ENCODE data around the gene GALNT9.

GALNT9 gene

GRCh38 chr12:132344181-132344580 is 14.8 kb upstream of the GALNT9 start:
- no peak for DNase-seq

DNA sequence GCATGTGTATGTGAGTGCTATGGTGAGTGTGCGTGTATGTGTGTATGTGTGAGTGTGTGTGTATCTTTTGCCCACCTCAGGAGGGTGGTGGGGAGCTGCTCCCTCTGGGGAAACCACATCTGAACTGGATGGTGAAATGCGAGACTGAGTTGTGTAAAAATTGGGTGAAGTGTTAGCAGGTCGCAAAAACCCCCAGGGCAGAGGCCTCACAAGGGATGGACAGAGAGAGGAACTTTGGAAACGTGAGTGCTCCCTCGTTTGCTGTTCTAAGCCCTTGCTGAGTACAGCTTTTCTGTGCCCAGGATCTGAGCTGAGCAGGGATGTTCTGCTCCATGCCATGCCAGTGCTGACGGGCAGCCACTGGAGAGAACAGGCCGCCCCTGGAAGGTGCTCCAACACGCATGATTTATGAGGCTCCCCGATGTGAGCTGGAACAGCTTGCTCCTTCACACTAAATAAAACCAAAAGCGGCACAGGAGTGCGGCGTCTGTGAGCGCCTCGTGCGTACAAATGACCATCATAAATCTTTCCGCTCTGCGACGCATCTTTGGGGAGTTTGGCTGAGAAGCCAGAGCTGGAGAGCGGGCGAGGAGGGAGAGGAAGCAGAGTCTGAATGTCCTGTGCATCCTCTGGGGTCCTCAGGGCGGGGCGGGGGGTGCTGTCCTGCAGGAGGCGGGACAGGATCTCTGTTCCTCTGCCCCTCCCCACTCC is 14.1 kb upstream of the GALNT9 start:
- DNase-seq = no peak

- peak; percentile 38 to 67 (median 60) for DNase-seq
These were observed 13.2 kb upstream of the GALNT9 start for GRCh38 chr12:132342251-132343227.

- no peak for DNase-seq
These were observed 12.1 kb upstream of the GALNT9 start for GRCh38 chr12:132341318-132342050.

GRCh38 chr12:132340266-132341035 is 11.1 kb upstream of the GALNT9 start:
- no peak for DNase-seq

DNA sequence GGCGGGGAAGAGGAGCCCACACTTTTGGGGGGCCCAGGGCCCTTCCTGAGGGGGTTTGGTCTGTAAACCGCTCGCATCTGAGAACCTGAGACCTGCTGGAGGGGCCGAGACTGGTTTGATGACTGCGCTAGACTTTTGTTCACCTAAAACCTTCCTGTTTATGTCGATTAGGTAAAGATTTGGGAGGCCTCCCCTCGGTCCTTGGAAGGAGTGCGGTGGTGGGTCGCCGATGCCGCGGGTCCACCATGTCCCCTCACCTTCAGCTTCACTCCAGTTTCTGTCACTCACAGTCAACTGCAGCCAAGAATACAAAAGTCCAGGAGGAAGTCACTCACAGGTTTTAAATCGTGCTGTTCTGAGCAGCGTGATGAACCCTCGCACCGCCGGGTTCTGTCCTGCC is 10.5 kb upstream of the GALNT9 start:
- DNase-seq = no peak

DNA sequence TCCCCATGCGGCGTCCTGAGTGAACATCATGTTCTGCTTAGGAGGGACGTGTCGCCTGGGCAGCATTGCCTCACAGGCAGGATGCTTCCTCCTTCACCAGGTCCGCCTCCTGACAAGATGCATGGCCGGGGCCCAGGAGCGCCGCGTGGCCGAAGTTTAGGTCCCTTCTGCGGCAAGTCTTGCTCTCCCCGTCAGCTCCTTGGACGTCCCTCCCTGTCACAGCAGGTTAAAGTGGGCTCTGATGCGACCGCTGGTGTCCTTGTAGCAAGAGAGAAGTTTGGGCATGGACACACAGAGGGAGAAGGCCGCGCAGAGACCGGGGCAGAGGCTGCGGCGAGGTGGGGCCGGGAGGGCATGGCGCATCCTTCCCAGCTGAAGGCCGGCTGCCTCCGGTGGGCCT is 9.4 kb upstream of the GALNT9 start:
- DNase-seq = no peak

- DNase-seq = no peak
These were observed 8.9 kb upstream of the GALNT9 start for GRCh38 chr12:132338311-132338710.

- no peak for DNase-seq
These were observed 8.2 kb upstream of the GALNT9 start for GRCh38 chr12:132337557-132337956.

DNA sequence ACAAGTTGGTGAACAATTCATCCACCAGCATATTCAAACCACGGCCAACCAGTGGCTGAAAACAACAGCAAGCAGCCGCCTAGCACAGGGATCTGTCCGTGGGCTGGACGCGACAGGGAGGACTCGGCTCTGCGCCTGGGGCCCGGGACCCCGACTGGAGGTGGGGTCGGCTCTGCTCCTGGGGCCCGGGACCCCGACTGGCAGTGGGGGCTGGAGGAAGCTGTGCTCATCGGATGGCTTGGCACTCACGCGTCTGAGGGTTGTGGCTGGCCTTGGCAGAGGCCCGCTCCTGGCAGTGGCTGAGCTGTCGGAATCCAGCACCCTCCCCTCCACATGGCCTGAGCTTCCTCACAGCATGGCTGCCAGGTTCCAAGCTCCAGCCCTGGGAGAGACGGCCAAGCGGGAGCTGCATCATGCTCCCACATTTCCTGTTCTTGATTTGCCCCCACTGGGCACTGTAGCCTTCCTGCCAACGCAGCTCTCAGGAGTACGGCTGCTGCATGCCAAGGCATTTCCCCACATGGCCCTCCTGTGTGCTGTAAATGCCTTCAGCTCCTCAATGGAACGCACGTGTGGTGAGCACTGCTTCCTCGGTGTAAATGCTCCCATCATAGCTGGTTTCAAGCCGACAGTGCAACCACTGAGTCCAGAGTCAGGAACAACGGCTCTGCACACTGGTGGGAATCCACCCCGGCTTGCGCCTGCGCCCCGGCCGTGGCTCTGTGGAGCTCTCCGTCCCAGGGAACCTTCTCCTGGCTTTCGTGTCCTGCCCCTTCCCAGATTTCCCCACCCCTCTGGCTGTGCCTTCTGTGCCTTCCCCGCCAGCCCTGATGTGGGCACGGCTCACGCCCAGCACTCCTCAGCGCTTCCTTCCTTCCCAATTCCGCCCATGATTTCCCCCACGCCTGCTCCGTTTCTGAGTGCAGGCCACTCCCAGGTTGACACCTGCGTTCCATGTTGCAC is 7.3 kb upstream of the GALNT9 start:
- no peak for DNase-seq

DNA sequence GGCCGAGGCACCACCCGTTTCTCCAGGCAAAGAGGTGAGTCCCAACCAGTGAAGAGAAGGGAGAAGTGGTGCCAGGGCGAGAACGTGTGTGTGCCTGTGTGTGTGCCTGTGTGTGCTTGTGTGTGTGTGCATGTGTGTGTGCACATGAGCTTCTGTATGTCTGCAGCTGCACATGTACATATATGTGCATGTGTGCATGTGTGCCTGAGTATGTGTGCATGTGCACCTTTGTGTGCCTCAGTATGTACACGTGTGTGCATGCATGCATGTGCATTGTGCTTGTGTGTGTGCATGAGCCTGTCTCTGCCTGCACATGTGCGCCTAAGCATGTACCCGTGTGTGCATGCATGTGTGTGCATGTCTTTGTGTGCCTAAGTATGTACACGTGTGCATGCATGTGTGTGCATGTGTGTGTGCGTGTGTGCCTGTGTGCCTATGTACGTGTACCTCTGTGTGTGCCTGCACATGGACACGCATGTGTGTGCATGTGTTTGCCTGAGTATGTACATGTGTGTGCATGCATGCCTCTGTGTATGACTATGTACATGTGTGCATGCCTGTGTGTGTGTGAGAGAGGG is 5.9 kb upstream of the GALNT9 start:
- DNase-seq = no peak

- no peak for DNase-seq
These were observed 4.4 kb upstream of the GALNT9 start for GRCh38 chr12:132333766-132334165.

- DNase-seq = no peak
These were observed 3.9 kb upstream of the GALNT9 start for GRCh38 chr12:132333273-132333672.

GRCh38 chr12:132330549-132330881 is 1.1 kb upstream of the GALNT9 start:
- DNase-seq = no peak

- no peak for DNase-seq
These were observed 545 bp upstream of the GALNT9 start for GRCh38 chr12:132329720-132330548.

DNA sequence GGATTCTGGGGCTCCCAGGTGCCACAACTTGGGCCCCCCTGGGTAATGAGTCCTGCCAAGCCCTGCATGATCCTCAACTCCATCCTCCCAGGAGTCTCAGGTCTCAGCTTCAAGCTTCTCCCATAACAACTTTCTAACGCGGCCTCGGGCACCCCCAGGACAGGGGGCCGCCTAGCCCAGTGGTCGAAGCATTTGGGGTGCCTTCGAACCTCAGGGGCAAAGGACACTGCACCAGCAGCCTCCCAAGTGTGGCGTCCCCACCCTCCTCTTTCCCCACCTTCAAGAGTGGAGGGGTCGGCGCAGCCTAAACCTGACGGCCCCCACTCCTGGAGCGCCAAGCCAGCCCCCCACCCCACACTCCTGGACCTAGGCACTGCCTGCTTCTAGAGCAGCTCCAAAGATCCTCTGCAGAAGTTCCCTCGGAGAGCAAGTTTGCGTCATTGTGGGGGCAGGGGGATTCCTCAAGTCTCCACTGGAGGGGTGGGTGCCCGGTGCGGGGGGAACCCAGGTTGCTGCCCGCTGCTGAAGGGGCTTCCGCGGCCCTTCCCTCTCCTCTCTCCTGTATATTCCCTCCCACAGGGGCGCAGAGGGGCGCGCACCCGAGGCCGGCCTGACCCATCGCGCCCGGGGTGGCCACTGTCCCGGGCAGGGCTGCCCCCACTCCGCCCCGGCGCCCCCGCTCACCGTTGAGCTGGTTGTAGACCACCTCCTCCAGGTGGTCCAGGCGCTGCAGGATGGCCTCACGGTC is 933 bp downstream of the GALNT9 start:
- no peak for DNase-seq

DNA sequence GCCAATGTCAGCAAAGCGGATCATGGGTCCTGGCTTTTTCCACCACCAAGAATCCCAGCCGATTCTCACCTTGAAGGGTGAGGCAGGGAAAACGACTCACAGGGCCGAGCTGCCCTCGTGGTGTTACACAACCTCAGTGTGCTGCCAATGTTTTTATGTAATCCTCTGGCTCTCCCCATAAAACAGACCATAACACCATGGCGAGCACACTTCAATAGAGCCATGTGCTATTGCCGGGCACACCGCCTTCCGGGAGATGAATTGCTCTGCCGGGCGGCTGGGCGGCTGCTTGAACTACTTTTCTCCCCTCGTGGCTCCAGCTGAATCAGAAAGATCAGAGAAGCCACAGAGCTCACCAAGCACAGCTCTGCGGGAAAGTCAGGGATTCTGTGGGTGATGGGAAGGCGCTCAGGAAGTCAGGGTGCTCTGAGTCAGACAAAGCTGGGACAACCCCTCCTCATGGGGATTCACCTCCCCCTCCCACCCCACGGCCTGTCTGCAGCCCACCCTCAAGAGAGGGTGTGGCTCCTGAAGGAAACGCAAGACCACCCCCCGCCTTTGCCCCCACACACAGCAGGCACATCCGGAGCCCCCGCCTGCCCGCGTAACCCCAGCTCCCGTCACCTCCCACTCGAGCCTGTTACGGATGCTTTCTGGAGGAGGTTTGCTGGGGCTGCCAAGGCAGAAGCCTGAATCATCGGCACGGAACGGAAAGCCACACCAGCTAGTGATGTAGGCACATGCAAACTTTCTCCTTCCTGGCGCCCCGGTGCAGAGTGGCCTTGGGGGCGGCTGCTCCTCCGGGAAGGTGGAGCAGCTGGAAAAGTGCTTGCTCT is 1.8 kb downstream of the GALNT9 start:
- DNase-seq = peak; percentile 64 to 80 (median 66)

DNA sequence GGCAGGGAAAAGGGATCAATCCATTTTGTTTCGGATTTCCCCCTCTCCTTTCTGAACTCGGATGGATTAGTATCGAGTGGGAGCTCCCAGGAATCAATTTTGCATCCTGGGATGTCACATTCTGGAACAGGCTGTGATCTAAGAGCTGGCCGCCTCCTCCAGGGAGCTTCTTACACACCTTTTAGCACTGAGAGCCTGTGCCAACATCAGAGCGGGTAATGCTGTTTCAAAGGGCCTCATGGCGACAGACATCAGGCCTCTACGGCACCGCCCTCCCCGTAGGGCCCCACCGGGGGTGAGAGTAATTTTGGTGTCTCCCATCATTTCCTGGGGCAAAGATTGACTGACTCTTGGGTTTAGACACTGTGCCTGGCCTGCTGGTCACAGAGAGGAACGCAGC is 2.7 kb downstream of the GALNT9 start:
- DNase-seq = no peak

Measured in suppressor macrophage (primary cell).